ENCODE results near the gene PIP5K1B.

- TF ChIP-seq EZH2 (IDR thresholded peaks at IDR 0.05; ENCODE audit: borderline replicate concordance, insufficient read depth, low read depth, low read length, poor library complexity, severe bottlenecking) (no peak), CTCF (IDR thresholded peaks at IDR 0.05) (no peak)
Measured at GRCh38 chr9:68731857-68732256, 26.8 kb downstream of the PIP5K1B start.

Measured in B cell (primary cell).